Neural cell (in vitro differentiated cells): ENCODE results near the gene ARHGAP6. TPM values are rescaled to one million over a fixed set of nuclear protein-coding genes. Genes with fewer than 3 reads are reported as not detected.

Experiments used
- H2AFZ ChIP-seq: fragments of 200-600, 300-800 bp; sonication (generic), shearing (Covaris generic); 2 replicates; pipeline ENCODE4 v1.6.0; 2014; ENCODE audit warnings: low read depth, mild to moderate bottlenecking, antibody characterized with exemption, low read length, moderate library complexity
- H3F3A ChIP-seq: fragments of 200-600 bp; shearing (Covaris generic); 2 replicates; pipeline ENCODE4 v1.6.1; 2016; ENCODE audit warnings: mild to moderate bottlenecking, moderate library complexity, mixed read lengths, antibody characterized with exemption, low read length; ENCODE audit not compliant: insufficient read depth, poor library complexity, severe bottlenecking
- H3K27ac ChIP-seq: fragments of 200-600, 300-800 bp; sonication (generic), shearing (Covaris generic); 2 replicates; pipeline ENCODE4 v1.5.1; 2014; ENCODE audit warnings: mild to moderate bottlenecking, low read length, moderate library complexity
- H3K27me3 ChIP-seq: fragments of 300-800, 200-600 bp; sonication (generic), shearing (Covaris generic); 2 replicates; pipeline ENCODE4 v1.6.0; 2014; ENCODE audit warnings: mild to moderate bottlenecking, low read depth, low read length, moderate library complexity; ENCODE audit not compliant: insufficient read depth
- H3K36me3 ChIP-seq: fragments of 300-800, 200-600 bp; sonication (generic), shearing (Covaris generic); 2 replicates; pipeline ENCODE4 v1.5.1; 2014; ENCODE audit warnings: mild to moderate bottlenecking, antibody characterized with exemption, low read length, moderate library complexity; ENCODE audit not compliant: insufficient read depth
- H3K4me2 ChIP-seq: fragments of 300-800, 200-600 bp; sonication (generic), shearing (Covaris generic); 2 replicates; pipeline ENCODE4 v1.6.0; 2014; ENCODE audit warnings: mild to moderate bottlenecking, low read length
- H3K4me3 ChIP-seq: fragments of 300-800, 200-600 bp; sonication (generic), shearing (Covaris generic); 2 replicates; pipeline ENCODE4 v1.5.1; 2014; ENCODE audit warnings: mild to moderate bottlenecking, low read length, moderate library complexity
- H3K79me2 ChIP-seq: fragments of 200-600 bp; shearing (Covaris generic); replicated peaks from 2 replicates; pipeline ENCODE4 v1.6.0; 2014; ENCODE audit warnings: mild to moderate bottlenecking, low read length, moderate library complexity; ENCODE audit not compliant: insufficient read depth
- H3K9ac ChIP-seq: fragments of 300-800, 200-600 bp; sonication (generic), shearing (Covaris generic); 2 replicates; pipeline ENCODE4 v1.6.1; 2016; ENCODE audit warnings: mild to moderate bottlenecking, low read length, mixed read lengths
- H3K9me2 ChIP-seq: fragments of 200-600 bp; shearing (Covaris generic); 2 replicates; pipeline ENCODE4 v1.6.1; 2016; ENCODE audit warnings: mild to moderate bottlenecking, low read length, mixed read lengths; ENCODE audit not compliant: insufficient read depth
- H3K9me3 ChIP-seq: fragments of 200-600, 300-800 bp; sonication (generic), shearing (Covaris generic); 2 replicates; pipeline ENCODE4 v1.6.1; 2016; ENCODE audit warnings: mild to moderate bottlenecking, mixed run types, low read length, moderate library complexity, mixed read lengths
- H4K20me1 ChIP-seq: fragments of 200-600 bp; shearing (Covaris generic); 2 replicates; pipeline ENCODE4 v1.6.1; 2016; ENCODE audit warnings: mild to moderate bottlenecking, mixed run types; ENCODE audit not compliant: insufficient read depth
- CTCF ChIP-seq: fragments of 450-650 bp; IDR thresholded peaks from 2 replicates; pipeline ENCODE4 v1.5.1; 2014; ENCODE audit warnings: antibody characterized with exemption, mild to moderate bottlenecking, moderate library complexity; ENCODE audit not compliant: poor library complexity, severe bottlenecking
- EZH2 ChIP-seq: fragments of 200-600, 300-800 bp; shearing (Covaris generic), sonication (generic); IDR thresholded peaks from 2 replicates; pipeline ENCODE4 v1.6.1; 2014; ENCODE audit warnings: antibody characterized with exemption, low read length, borderline replicate concordance, mild to moderate bottlenecking; ENCODE audit not compliant: insufficient read depth, poor library complexity, severe bottlenecking
- POLR2AphosphoS5 ChIP-seq: IDR thresholded peaks from 2 replicates; pipeline ENCODE4 v1.6.1; 2012
- RAD21 ChIP-seq: fragments of 450-650 bp; conservative IDR thresholded peaks from 2 replicates; pipeline ENCODE4 v1.6.1; 2014; ENCODE audit warnings: antibody characterized with exemption, mild to moderate bottlenecking, moderate library complexity
- SMC3 ChIP-seq: fragments of 450-650 bp; conservative IDR thresholded peaks from 2 replicates; pipeline ENCODE4 v1.6.1; 2014; ENCODE audit warnings: antibody characterized with exemption, mild to moderate bottlenecking, moderate library complexity; ENCODE audit not compliant: poor library complexity
- TAF1 ChIP-seq: IDR thresholded peaks from 2 replicates; pipeline ENCODE4 v1.6.1; 2012; ENCODE audit warnings: low read depth
- polyA plus RNA-seq: library from polyadenylated mRNA; depleted of rRNA; stranded (reverse); fragments of >200 nt; gene quantifications from 2 replicates; pipeline ENCODE4 v1.2.3, GENCODE V29; 2014

Gene ARHGAP6
- polyA plus RNA-seq, 1 donor from 2014 or later = 0.40 TPM

- no peaks in the 10 kb centered on the region for H3K9me3 ChIP-seq
- H3K9me2 ChIP-seq = no peaks in the 10 kb centered on the region
- H3K4me2 ChIP-seq = no peak overlapping the region
- H3K27me3 ChIP-seq = no peaks in the 10 kb centered on the region
- H3K9ac ChIP-seq = no peak overlapping the region
- no peaks in the 10 kb centered on the region for H3F3A ChIP-seq
- no peaks in the 10 kb centered on the region for H3K79me2 ChIP-seq
- H3K27ac ChIP-seq = no peak overlapping the region
- no peak overlapping the region for H3K4me3 ChIP-seq
- H2AFZ ChIP-seq = no peak overlapping the region
- H4K20me1 ChIP-seq = no peaks in the 10 kb centered on the region
- no peaks in the 10 kb centered on the region for H3K36me3 ChIP-seq
- no peak for TF ChIP-seq EZH2
- TF ChIP-seq POLR2AphosphoS5 = no peak
These were observed 192.8 kb downstream of the ARHGAP6 start for GRCh38 chrX:11472879-11473278.

GRCh38 chrX:11472381-11472780, 193.3 kb downstream of the ARHGAP6 start:
- H3K36me3 ChIP-seq = no peaks in the 10 kb centered on the region
- H3K27ac ChIP-seq = no peak overlapping the region
- no peaks in the 10 kb centered on the region for H3K79me2 ChIP-seq
- H2AFZ ChIP-seq = no peak overlapping the region
- no peaks in the 10 kb centered on the region for H3K9me2 ChIP-seq
- TF ChIP-seq RAD21 (no peak), POLR2AphosphoS5 (no peak), TAF1 (no peak), CTCF (no peak), SMC3 (no peak)
- no peaks in the 10 kb centered on the region for H3F3A ChIP-seq
- no peak overlapping the region for H3K9ac ChIP-seq
- H4K20me1 ChIP-seq = no peaks in the 10 kb centered on the region
- H3K9me3 ChIP-seq = no peaks in the 10 kb centered on the region
- no peak overlapping the region for H3K4me2 ChIP-seq
- H3K4me3 ChIP-seq = no peak overlapping the region
- no peaks in the 10 kb centered on the region for H3K27me3 ChIP-seq

- Histone ChIP-seq H3K36me3 (no peaks in the 10 kb centered on the region), H3K9me3 (no peaks in the 10 kb centered on the region), H4K20me1 (no peaks in the 10 kb centered on the region), H3K27ac (no peak overlapping the region), H2AFZ (no peak overlapping the region), H3F3A (no peaks in the 10 kb centered on the region), H3K9me2 (no peaks in the 10 kb centered on the region), H3K9ac (no peak overlapping the region), H3K79me2 (no peaks in the 10 kb centered on the region), H3K27me3 (no peaks in the 10 kb centered on the region), H3K4me2 (no peak overlapping the region), H3K4me3 (no peak overlapping the region)
- no peak for TF ChIP-seq TAF1
- TF ChIP-seq CTCF = no peak
These were observed 195.3 kb downstream of the ARHGAP6 start for GRCh38 chrX:11470250-11470974.
